Fibroblast of mammary gland (primary cell): Measurements from ENCODE around the gene DUSP8.

Source experiments
- DNase-seq: peaks from one replicate; pipeline ENCODE4 v3.0.0-alpha.2; 2010; ENCODE audit warnings: low read depth
- H3K4me3 ChIP-seq: 2 replicates; pipeline ENCODE4 v1.5.1; 2011; ENCODE audit warnings: low read depth, mild to moderate bottlenecking, low read length, moderate library complexity; ENCODE audit not compliant: control insufficient read depth
- TF ChIP-seq, protein P1 (sequence below): conservative IDR thresholded peaks from 2 replicates; pipeline ENCODE4 v1.5.1; 2011; ENCODE audit warnings: low read depth, low read length, inconsistent platforms; ENCODE audit not compliant: control insufficient read depth, insufficient read depth

DUSP8 gene

DNA sequence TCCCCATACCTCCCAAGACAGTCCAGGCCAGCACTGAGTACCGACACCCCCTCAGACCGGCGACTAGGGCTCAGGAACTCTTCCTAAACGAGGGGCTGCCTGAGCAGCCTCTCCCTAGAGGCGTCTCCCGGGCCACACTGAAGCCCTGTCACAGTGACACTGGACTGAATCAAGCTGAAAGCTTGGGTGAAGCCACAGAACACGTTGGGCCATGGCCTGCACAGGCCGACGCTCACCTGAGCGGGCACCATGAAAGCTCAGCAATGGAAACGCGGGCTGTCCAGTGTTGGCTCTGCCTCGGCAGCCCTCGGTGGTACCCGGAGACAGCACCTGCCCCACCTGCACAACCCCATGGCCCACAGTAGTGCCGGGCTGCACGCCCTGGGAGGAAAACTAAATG is 42.8 kb downstream of the DUSP8 start:
- TF ChIP-seq, protein P1, sequence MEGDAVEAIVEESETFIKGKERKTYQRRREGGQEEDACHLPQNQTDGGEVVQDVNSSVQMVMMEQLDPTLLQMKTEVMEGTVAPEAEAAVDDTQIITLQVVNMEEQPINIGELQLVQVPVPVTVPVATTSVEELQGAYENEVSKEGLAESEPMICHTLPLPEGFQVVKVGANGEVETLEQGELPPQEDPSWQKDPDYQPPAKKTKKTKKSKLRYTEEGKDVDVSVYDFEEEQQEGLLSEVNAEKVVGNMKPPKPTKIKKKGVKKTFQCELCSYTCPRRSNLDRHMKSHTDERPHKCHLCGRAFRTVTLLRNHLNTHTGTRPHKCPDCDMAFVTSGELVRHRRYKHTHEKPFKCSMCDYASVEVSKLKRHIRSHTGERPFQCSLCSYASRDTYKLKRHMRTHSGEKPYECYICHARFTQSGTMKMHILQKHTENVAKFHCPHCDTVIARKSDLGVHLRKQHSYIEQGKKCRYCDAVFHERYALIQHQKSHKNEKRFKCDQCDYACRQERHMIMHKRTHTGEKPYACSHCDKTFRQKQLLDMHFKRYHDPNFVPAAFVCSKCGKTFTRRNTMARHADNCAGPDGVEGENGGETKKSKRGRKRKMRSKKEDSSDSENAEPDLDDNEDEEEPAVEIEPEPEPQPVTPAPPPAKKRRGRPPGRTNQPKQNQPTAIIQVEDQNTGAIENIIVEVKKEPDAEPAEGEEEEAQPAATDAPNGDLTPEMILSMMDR, result no peak
- no peak overlapping the region for H3K4me3 ChIP-seq
- DNase-seq, result no peak

DNA sequence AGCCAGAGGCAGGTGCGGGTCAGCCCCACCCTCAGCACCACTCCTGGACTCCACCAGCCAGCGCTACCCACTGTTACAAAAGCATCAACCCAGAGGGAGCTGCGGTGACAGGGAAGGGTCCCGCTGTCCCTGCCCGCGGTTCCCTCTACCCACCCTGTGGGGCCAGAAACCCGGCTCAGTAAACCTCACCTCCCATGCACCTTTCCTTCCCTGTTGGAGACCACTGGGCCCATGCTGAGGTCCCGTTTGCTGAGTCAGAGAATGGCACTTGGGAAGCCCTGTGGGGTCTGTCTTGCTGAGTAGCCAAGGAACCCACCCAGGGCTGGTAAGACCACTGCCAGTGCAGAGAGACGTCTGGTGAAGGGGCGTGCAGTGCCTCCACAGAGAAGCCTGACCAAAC is 43.4 kb downstream of the DUSP8 start:
- DNase-seq, result no peak
- TF ChIP-seq, protein P1, result no peak
- H3K4me3 ChIP-seq, result no peak overlapping the region

GRCh38 chr11:1526785-1527184 is 45.3 kb downstream of the DUSP8 start:
- no peak for DNase-seq
- TF ChIP-seq, protein P1, result no peak
- H3K4me3 ChIP-seq, result no peak overlapping the region

GRCh38 chr11:1523779-1524178 is 48.3 kb downstream of the DUSP8 start:
- no peak for DNase-seq
- TF ChIP-seq, protein P1, result no peak
- no peak overlapping the region for H3K4me3 ChIP-seq

DNA sequence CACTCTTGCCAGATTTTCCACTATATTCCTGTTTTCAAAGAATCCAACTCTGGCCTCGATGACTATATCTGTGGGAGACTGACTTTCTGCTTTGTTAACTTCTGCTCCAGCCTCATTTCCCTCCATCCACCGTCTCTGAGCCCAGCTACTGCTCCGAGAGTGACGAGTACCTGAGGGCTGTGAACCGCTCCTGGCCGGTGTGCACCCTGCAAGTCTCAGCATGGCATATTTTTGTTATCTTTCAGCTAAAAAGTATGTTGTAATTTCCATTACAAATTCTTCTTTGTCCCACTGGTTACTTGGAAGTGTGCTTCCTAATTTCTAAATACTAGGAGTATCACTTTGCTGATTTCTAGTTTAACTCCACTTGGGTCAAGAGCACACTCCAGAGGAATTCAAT is 49.0 kb downstream of the DUSP8 start:
- DNase-seq, result no peak
- H3K4me3 ChIP-seq, result no peak overlapping the region
- TF ChIP-seq, protein P1, result no peak

GRCh38 chr11:1522081-1522424 is 50.0 kb downstream of the DUSP8 start:
- TF ChIP-seq, protein P1, result no peak
- no peak for DNase-seq
- H3K4me3 ChIP-seq, result no peak overlapping the region

GRCh38 chr11:1521382-1522080 is 50.5 kb downstream of the DUSP8 start:
- DNase-seq, result no peak
- H3K4me3 ChIP-seq, result no peak overlapping the region
- TF ChIP-seq, protein P1, result no peak
